ENCODE measurements around the gene ARHGEF10L. TPM values are rescaled to one million over a fixed set of nuclear protein-coding genes. Genes with fewer than 3 reads are reported as not detected.

The ARHGEF10L gene
- total RNA-seq, 3 donors from 2014 or later (not counting 1 experiment from before 2014, with no cell fraction given), result 0.70 to 1.7 (median 0.94) TPM

DNA sequence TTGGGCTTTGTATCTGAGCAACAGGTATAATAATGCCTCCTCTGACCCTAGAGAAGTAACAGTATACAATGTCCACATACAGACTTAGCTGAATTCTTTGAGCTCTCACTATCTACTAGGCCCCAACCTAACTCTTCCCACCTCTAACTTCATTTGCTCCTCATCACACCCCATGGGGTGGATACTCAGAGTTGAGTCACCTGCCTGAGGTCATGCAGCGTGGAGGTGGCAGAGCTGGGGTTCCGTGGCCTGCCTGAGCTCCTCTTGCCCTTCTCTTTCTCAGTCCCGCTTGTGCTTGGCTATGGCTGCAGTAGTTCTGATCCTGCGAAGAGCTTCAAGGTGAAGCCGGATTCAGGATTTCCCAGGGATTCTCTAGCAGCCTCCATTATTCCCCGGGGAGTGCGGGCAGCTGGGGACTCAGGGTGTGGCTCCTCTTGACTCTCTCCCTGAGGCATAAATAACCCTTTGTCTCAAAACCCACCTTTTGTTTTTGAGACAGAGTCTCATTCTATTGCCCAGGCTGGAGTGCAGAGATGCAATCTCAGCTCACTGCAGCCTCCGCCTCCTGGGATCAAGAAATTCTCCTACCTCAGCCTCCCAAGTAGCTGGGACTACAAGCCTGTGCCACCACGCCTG is 185.7 kb downstream of the ARHGEF10L start:
- DNase-seq (no peak), ATAC-seq (no peak)
- H3K9me3 Mint-ChIP-seq, result no peaks in the 10 kb centered on the region
- Histone ChIP-seq H3K9me3 (ENCODE audit: control insufficient read depth, insufficient read depth, low read length) (no peaks in the 10 kb centered on the region), H3K4me1 (ENCODE audit: control insufficient read depth, insufficient read depth, low read length) (no peaks in the 10 kb centered on the region), H3K27me3 (ENCODE audit: control insufficient read depth, insufficient read depth, low read length) (no peaks in the 10 kb centered on the region), H3K27ac (ENCODE audit: low read length) (no peak overlapping the region), H3K36me3 (ENCODE audit: control insufficient read depth, insufficient read depth, low read length) (no peaks in the 10 kb centered on the region), H3K4me3 (ENCODE audit: low read length) (no peak overlapping the region)
- H3K36me3 Mint-ChIP-seq, result no peaks in the 10 kb centered on the region
- intact Hi-C loops (cut with micrococcal nuclease), result no loop called here
- no peaks in the 10 kb centered on the region for H3K4me1 Mint-ChIP-seq
- H3K27me3 Mint-ChIP-seq (ENCODE audit: low read depth in 2 of 2), result no peaks in the 10 kb centered on the region
- WGBS (ENCODE audit: insufficient coverage), result 91% methylated on average over 9 of the region's 9 CpGs
- TF ChIP-seq, protein P1, sequence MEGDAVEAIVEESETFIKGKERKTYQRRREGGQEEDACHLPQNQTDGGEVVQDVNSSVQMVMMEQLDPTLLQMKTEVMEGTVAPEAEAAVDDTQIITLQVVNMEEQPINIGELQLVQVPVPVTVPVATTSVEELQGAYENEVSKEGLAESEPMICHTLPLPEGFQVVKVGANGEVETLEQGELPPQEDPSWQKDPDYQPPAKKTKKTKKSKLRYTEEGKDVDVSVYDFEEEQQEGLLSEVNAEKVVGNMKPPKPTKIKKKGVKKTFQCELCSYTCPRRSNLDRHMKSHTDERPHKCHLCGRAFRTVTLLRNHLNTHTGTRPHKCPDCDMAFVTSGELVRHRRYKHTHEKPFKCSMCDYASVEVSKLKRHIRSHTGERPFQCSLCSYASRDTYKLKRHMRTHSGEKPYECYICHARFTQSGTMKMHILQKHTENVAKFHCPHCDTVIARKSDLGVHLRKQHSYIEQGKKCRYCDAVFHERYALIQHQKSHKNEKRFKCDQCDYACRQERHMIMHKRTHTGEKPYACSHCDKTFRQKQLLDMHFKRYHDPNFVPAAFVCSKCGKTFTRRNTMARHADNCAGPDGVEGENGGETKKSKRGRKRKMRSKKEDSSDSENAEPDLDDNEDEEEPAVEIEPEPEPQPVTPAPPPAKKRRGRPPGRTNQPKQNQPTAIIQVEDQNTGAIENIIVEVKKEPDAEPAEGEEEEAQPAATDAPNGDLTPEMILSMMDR (IDR thresholded peaks at IDR 0.05), result no peak
- no peak overlapping the region for H3K27ac Mint-ChIP-seq
- no peak overlapping the region for H3K4me3 Mint-ChIP-seq

DNA sequence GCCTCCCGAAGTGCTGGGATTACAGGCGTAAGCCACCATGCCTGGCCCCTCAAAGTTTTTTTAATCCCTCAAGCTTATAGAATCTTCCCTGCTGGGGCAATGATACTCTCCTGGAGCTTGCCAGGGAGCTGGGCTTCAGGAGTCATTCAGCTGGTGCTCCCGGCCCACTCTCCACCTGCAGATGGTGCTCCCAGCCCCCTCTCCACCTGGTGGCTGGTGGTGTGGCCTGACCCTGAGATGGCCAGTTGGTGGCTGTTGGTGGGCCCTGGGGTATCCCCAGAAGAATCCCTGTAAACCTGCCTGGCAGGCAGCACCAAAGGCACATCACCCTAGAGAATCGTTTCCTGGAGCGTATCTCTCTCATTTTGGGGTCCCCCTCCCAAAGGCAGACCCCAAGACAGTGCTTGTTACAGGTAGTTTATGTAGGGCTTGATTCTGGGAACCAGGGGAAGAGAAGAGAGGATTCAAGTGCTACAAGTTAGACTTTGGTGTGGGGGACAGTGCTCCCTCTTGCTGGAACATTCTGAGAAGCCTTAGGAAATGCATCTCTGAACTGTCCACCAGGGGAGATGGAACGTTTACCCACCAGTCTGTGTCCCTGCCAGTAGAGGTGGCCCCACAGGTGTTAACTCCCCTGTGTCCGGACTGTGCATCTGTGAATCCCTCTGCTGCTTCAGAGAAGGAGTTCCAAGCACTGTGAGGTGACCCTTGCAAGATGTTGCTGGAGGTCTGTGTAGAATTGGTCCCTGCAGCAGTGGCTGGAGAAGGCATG is 186.5 kb downstream of the ARHGEF10L start:
- no peaks in the 10 kb centered on the region for H3K9me3 Mint-ChIP-seq
- intact Hi-C loops (cut with micrococcal nuclease), result no loop called here

DNA sequence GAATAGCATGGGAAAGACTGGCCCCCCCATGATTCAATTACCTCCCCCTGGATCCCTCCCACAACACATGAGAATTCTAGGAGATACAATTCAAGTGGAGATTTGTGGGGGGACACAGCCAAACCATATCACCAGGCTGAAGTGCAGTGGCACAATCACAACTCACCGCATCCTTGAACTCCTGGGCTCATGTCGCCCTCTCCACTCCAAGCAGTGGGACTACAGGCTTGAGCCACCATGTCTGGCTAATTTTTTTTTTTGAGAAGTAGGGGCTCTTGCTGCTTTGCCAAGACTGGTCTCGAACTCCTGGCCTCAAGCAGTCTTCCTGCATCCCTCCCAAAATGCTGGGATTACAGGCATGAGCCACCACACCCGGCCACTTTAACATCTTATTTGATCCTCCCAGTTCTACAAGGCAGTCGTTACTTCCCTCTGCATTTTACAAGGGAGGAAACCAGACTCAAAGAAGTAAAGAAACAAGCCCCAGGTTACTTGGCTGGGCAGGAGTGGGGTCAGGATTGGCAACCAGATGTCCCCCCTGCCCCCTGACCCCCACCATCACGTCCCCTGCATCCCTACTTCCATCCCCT is 188.7 kb downstream of the ARHGEF10L start:
- TF ChIP-seq, protein P1 (IDR thresholded peaks at IDR 0.05), result no peak
- H3K27me3 ChIP-seq (ENCODE audit: control insufficient read depth, insufficient read depth, low read length), result no peaks in the 10 kb centered on the region
- Mint-ChIP-seq H3K27me3 (ENCODE audit: low read depth in 2 of 2) (no peaks in the 10 kb centered on the region), H3K4me3 (no peak overlapping the region), H3K36me3 (no peaks in the 10 kb centered on the region), H3K9me3 (no peaks in the 10 kb centered on the region), H3K27ac (no peak overlapping the region), H3K4me1 (no peaks in the 10 kb centered on the region)
- H3K4me1 ChIP-seq (ENCODE audit: control insufficient read depth, insufficient read depth, low read length), result no peaks in the 10 kb centered on the region
- DNase-seq, result no peak
- no peak overlapping the region for H3K4me3 ChIP-seq (ENCODE audit: low read length)
- ATAC-seq, result no peak
- 76% methylated on average over 5 of the region's 6 CpGs for WGBS (ENCODE audit: insufficient coverage)
- no peaks in the 10 kb centered on the region for H3K9me3 ChIP-seq (ENCODE audit: control insufficient read depth, insufficient read depth, low read length)
- intact Hi-C loops (cut with micrococcal nuclease), result no loop called here
- no peaks in the 10 kb centered on the region for H3K36me3 ChIP-seq (ENCODE audit: control insufficient read depth, insufficient read depth, low read length)
- no peak overlapping the region for H3K27ac ChIP-seq (ENCODE audit: low read length)

More for the DNA sequence above, 186.5 kb downstream of the ARHGEF10L start:
- no peaks in the 10 kb centered on the region for H3K27me3 Mint-ChIP-seq (ENCODE audit: low read depth in 2 of 2)
- 66% methylated on average over 7 of the region's 7 CpGs for WGBS (ENCODE audit: insufficient coverage)
- Histone ChIP-seq H3K9me3 (ENCODE audit: control insufficient read depth, insufficient read depth, low read length) (no peaks in the 10 kb centered on the region), H3K27ac (ENCODE audit: low read length) (no peak overlapping the region), H3K4me3 (ENCODE audit: low read length) (no peak overlapping the region), H3K36me3 (ENCODE audit: control insufficient read depth, insufficient read depth, low read length) (no peaks in the 10 kb centered on the region), H3K4me1 (ENCODE audit: control insufficient read depth, insufficient read depth, low read length) (no peaks in the 10 kb centered on the region), H3K27me3 (ENCODE audit: control insufficient read depth, insufficient read depth, low read length) (no peaks in the 10 kb centered on the region)
- H3K36me3 Mint-ChIP-seq, result no peaks in the 10 kb centered on the region
- H3K4me3 Mint-ChIP-seq, result no peak overlapping the region
- no peak for ATAC-seq
- no peak overlapping the region for H3K27ac Mint-ChIP-seq
- no peaks in the 10 kb centered on the region for H3K4me1 Mint-ChIP-seq
- DNase-seq, result no peak
- TF ChIP-seq, protein P1 (IDR thresholded peaks at IDR 0.05), result no peak
